ENCODE results near the gene FGD2.

Gene FGD2

DNA sequence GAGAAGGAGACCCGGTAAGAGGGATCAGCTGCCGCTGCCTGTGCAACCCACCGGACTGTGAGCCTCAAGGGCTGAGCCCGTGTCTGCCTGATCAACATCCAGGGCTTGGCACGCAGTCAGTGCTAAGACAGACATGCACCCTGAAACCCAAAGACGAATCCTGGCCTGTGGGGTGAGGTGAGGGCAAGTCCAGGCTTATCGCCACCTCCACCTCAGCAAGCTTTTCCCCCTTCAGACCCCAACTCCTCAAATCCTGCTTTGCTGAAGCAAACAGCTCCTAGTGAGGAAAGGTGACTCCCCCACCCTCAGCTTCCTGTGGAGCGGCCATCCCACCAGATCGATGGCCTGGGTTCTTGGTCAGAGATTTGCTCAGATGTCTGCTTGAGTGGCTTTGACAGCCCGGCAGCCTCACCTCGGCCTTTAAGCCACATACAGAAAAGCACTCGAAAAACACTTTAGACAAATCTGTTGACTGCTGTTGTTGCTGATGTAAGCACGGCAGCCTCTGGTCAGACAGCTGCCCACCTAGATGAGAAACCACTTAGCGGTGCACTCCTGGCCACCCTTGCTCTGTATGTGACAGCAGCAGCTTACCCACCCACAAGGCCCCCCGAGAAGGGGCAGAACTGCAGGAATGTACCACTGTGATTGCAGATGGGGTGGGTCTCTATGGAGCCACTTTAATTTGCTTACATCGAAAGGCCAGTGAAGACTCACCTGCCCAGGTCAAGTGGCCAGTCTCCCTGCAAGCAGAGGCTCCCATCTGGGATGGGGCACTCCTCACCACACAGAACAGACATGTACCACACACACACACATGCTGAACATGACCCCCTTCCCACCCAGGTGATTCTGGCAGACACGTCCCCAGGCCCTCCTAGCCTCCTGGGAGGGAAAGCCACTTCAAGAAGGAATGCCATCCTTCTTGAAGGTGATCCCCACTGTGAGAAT lies 34.3 kb upstream of the FGD2 start:
- no peak for DNase-seq (ENCODE audit: low read depth in 4 of 4, low spot score in 1 of 4)

DNA sequence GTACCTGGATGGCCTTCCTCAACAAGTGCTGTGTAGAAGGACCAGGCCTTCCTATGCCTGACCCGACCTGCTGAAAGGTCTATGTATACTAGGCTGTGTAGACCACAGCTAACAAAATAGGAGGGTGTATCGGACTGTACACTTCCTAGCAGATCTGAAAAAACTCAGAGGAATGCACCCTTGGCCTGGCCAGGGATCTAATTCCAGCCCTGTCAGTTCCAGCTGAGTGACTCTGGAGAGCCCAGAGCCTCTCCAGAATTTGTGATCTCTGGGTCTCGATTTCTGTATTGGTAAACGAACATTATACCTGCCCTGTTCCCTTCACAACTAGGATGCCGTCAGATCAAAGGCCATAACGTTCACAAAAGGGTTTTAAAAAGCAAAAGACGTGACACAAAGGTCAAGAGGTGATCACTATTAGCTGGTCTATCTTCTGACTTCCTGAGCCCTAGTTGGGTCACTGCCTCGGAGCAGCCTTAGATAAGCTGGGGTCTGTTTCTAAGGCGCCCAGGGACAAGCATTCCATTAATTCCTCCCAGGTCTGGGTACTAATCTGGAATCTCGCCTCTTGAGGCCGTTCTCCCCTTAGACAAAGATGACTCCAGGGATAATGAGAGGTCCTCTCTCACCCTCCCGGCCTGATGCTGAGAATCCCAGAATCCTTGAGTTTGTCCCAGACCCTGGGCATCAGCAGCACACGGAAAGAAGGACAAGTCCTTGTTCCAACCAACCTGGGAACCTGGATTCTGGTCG lies 33.4 kb upstream of the FGD2 start:
- DNase-seq (ENCODE audit: low read depth in 4 of 4, low spot score in 1 of 4) = no peak

DNA sequence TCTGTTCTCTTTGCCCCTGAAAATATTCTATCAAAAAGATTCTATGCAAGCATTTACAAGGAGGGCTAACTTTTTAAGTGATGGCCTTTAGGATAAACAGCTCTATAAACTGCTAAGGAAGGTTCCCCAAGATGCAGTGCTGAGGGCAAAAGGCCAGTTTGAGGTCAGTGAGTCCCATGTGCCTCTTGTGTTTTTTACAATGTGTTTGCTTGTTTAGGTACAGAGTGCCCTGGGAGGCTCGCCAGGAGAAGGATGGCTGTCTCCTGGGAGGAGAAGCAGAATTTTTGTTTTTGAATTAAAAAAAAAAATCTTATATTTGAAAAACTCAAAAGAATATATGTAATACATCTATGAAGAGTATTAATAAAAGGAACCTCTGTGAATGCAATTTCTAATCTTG lies 32.3 kb upstream of the FGD2 start:
- DNase-seq (ENCODE audit: low read depth in 4 of 4, low spot score in 1 of 4) = no peak

DNA sequence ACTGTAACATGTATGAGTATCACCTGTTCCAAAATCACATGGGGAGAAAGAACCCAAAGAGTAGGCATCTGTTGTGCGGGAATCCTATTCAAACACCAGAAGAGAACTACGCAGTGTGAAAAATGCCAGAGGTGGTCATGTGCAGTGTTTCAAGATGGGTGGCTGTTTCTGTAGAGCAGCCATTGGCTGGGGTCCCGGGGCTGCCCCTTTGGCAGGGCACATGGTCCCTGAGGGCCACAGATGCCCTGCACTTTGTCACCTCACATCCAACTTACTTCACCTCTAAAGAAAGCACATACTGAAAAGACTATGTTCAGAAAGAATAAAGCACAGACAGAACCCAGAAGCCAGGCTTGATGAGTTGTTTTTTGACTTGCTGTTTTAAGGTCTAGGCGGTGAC lies 31.8 kb upstream of the FGD2 start:
- DNase-seq (ENCODE audit: low read depth in 4 of 4, low spot score in 1 of 4) = no peak

DNA sequence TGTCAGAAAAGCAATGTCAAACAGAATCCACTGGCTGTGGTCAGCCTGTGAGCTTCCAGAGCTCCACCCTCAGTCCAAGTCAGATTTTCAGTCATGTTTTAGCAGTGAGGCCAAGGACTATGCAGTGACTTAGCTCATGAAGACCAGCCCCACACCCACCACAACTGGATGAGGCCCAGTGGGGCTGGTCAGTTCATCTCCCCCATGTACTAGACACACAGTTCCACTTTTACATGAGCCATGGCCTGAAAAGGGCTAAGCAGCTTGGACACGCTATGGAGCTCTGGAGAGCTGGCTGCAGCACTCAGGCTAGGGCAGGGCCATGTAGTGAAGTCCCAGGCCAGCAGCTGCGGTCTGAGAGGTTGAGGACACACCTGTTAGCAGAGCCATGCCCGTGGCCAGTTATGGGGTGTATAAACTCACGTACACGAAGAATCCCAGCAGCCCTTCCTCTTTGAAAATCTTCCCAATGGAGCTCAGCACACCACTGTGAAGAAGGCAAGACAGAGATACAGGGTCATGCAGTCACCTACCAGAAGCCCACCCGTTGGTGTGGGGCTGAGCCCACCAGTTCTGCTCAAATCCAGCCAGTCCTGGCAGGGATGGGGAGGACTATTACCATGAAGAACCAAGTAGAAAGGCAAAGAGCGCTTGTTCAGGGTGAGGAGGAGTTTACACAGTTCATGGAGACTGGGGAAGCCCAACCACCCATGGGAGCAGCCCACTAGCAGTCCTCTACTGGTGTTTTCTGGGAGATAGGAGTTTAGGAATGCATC lies 30.0 kb upstream of the FGD2 start:
- DNase-seq (ENCODE audit: low read depth in 4 of 4, low spot score in 1 of 4) = no peak

DNA sequence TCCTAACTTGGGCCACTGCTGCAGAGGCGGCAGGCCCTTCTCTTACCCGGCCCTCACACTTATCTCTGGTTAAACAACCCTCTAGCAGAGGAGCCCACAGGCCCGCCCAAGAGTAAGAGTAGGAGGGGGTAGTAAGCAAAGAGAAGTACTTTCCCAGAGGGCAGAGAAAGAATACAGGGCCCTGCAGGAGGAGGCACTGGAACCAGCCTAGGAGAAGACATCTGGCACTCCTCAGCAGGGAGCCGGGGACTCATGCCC lies 29.5 kb upstream of the FGD2 start:
- no peak for DNase-seq (ENCODE audit: low read depth in 4 of 4, low spot score in 1 of 4)

DNA sequence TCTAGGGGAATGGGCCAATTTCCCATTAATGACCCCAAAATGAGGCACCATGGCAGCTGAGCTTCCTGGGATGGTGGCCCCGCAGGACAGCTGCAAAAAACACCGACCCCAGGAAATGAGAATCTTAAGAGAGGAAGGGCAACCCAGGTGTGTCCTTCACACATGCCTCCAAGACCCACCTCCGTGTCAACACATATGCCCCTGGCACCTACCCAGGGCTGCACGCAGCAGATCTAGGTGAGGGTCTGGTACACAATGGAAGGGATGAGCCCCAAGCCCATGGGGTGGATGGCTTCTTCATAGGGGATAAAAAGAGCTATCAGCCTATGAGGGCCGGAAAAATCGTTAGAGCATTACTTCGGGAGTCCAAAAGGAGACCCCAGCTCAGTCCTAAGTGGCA lies 28.9 kb upstream of the FGD2 start:
- DNase-seq (ENCODE audit: low read depth in 4 of 4, low spot score in 1 of 4) = no peak

DNA sequence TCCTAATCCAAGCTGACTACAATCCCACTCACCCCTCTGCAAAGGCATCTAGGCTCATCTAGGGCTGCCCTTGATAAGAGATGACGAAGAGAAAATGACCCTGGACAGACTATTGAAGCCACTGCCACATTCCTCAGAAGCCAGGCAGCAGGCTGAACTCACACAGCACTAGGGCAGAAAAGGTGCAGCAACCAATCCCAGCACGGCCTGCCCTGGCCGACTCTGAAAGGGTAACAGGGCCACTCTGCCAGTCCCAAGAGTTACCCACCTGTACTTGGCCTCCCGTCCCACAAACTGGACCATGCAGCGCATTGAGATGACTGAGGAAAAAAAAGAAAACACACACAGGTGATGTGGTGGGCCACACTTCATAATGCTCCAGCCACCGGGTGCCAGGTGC lies 28.5 kb upstream of the FGD2 start:
- DNase-seq (ENCODE audit: low read depth in 4 of 4, low spot score in 1 of 4) = no peak

DNA sequence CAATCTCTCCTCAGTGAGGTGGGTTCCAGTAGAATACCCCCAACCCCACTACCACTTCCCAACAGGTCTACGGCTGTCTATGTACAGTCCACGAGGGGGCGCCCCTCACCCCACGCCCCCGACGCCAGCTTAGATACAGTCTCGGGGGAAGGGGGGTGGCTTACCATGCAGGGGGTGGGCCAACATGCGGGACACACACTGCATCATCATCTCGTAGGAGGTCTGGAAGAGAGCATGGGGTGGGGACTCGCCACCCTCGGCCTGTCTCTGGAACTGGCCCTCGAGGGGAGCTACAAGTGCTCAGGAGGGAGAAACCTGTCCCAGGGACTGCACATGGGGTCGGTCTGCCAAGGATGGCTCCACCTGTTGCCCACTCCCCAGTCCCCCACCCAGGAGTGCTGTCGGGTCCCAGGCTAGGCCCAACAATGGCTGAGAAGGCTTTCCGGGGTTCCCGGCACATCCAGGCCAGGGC lies 27.9 kb upstream of the FGD2 start:
- DNase-seq (ENCODE audit: low read depth in 4 of 4, low spot score in 1 of 4) = no peak

DNA sequence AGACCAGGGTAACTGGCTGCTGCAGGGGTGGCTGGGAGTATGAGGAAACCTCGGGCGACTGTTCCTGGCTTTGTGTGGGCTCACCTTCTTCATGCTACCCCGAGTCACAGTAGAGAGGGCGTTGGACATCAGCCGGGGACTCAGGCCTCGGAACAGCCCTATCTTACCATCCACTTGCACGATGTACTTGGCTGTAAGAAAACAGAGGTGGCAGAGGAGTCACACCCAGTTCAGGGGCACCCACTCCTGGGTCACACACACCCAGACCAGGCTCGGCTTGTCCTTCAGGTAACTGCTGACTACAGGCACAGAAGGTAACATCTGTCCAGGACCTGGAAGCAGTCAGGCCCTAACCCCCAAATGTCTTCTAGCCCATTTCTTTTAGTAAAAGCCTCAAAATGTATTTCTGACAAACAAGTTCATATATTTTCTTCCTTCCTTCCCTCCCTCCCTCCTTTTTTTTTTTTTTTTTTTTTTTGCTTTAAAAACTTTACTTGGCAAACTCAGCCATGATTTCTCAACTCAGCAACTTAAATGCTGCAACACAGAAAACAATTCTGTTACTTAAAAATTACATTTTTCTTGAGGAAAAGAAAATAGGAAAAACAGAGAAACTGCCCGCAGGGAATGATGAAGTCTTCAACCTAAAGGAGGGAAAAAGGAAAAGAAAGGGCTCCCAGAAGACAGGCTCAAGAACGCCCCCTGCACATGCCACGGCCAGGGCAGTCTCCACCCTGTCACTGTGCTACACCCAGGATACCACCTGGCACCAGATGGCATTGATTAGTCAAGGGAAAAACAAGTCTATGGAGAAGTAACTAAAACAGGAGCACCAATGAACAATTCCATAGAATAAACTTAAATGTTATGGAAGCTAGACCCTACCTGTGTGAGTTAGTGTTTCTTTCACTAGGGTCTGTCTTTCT lies 26.8 kb upstream of the FGD2 start:
- no peak for DNase-seq (ENCODE audit: low read depth in 4 of 4, low spot score in 1 of 4)

DNA sequence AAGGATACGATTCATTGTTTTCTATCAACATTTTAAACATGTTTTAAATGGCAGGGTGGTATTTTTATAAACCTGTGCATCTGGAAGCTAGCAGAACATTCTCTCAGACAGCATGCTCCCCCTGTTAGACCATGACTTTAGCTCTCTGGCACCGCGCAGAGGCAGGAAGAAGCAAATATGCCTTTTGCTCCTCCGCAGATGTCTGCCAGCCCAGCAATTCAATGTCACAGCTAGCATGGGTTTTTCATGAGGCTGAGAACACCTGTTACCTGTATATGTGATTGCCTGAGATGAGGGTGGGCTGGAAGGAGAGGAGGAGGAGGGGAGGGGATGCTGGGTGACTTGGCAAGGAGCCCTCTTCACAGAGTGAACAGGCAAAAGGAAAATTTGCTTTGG lies 26.1 kb upstream of the FGD2 start:
- no peak for DNase-seq (ENCODE audit: low read depth in 4 of 4, low spot score in 1 of 4)

DNA sequence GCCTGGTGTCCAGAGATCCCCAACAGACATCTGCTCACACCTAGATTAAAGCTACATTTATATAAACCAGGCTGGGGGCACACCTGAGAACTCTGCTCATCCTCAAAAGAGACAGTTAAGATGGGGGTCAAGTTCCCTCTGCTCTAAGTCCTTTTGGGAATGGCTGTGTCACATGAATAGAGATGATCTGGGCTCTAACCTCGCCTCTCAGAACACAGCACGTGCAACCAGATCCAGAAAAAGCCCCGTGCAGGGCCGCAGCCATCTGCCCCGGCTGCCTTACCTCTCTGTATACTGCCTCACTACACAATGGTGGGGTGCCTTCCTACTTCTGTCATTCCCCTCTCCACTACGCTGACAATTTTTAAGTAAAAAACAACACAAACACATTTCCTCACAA lies 25.3 kb upstream of the FGD2 start:
- no peak for DNase-seq (ENCODE audit: low read depth in 4 of 4, low spot score in 1 of 4)

DNA sequence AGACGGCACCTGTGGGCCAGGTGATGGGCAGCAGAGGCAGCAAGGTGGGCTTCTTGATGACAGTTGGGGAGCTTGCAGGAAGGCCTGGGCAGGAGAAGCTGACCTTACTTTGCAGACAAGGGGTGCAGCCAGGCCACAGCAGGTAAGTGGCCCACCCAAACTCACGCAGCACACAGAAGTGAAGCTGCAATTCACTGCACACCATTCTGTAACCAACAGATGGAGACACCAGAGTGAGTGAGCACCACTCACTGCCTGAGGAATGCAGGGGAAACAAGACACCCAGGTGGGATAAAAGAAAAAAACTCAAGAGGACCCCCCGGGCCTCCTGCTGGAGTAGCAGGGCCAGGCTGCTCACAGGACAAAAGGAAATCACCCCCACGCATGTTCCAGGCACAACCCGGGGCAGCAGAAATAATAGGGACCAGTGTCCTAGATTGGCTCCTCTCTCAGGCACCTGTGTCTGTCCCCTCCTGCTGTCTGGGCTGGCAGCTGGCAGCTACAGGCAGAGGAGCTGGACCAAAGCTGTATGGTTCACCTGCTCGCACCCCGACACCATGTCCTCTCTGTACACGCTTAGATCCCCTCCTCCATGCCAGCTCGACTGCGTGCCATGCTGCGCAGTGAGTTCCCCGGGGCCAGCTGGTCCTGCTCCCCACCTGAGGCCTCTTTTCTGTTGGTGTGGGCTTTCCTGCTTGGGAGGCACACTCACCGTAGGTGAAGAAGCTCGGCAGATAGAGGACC lies 24.4 kb upstream of the FGD2 start:
- DNase-seq (ENCODE audit: low read depth in 4 of 4, low spot score in 1 of 4) = no peak

DNA sequence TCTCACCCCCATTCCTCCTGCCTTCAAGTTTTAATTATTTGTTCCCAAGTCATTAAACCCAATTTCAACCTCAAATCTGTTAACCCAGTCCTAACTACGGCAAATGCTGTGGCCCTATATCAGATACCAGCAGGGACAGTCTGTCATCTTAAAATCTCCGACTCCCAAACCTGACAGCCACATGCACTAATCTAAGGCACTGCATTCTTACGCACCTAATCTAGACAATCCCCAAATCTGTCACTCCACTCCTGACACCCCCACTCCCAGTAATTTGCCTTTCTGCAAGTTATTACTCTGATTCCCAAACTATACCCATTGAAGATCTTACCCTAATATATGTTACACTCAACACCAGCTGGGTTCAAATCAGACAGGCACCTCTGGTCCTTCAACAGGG lies 21.9 kb upstream of the FGD2 start:
- DNase-seq (ENCODE audit: low read depth in 4 of 4, low spot score in 1 of 4) = no peak

DNA sequence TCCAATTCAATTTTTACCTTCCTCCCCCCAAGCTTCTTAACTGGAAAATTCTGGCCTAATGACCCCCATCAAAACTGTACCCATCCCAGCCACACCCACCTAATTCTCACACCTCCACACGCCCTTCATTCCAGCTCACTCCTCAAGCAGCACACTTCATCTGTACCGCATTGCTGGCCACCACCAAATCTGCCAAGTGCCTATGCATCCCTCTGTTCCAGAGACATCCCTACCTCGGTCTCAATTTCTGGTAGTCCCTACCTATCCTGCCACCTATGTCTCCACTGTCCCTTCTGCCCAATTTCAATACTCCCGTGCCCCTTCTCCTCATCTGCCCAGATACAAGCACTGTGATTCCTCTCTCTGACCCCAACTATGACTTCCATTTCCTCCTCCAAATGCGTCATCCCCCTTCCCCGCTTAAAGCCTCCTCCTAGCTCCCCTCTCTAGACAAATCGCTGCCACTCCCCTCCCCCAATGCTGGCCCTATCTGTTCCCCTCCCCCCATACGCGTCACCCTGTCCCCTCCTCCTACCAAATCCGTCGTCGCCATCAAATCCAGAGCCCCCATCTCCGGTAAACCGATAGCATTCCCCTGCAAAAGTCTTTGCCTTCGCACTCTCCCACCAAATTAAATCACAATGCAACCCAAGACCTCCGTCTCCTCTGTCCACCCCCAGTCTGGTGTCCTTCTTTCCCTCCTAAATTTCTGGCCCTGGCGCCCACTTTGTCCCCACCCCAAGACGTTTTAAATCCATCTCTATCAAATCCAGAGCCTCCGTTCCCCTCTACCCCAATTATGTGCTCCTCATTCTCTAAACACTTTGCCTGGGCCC lies 20.7 kb upstream of the FGD2 start:
- DNase-seq (ENCODE audit: low read depth in 4 of 4, low spot score in 1 of 4) = peak in 3 of 4 experiments; percentile 28 to 65 (median 31)

DNA sequence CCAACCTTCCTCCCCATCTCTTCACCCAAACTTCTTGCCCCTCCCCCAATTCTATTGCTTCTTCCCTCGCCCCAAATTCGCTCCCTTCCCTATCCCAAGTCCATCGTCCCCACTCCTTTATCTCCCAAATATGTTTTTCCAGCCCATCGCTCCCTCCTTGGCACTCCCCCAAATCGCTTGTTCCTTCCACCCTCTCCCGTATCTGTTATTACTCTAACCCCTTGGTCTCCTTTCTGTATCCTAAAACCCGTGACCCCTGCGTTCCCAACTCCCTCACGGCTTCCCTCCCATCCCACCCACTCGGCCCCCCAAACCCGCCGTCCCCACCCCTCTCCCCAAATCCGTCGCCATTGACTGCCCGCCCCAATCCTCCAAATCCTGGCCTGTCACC lies 20.0 kb upstream of the FGD2 start:
- no peak for DNase-seq (ENCODE audit: low read depth in 4 of 4, low spot score in 1 of 4)

DNA sequence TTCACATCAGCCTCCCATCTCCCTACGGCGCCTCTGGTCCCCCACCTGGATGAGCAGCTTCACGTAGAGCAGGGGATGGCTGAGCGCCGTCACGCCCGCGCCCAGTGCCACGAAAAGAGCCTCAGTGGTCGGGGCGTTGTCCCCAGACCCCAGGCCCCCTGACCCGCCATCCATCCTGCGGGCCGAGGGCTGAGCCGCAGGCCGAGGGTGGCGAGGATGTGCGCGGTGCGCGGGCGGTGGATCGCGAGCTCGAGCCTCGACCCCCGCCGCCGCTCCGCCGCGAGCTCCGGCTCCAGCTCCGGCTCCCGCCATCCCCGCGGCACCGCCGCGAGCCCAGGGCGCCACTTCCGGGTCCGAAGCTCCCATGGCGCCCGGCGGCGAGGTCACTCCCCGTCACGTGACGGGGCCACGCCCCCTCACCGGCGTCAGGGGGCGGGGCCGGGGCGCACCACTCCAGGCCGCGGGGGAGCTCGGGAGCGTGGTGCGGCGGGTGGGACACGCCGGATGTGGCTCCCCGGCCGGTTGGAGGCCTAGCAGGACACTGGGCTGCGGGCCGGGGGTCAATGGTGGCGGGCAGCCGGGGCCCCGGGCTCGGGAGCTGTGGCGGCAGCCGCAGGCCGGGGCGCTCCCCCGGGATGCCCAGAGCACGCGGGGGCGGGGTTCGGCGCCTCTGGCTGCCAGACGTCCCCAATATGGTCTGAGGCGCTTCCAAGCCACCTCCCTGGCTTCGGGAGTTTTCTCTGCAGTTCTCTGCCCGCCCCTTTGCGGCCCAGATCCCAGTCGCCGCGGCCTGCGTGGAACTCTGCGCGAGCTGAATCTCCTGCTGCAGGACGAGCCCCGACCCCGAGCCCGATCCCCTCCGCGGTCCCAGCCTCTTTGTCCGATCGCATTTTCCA lies 19.4 kb upstream of the FGD2 start, which contains the start of gene MTCH1:
Gene MTCH1, minus strand, starts transcription at position 389 of the 896 bp plus-strand sequence. Its CDS starts 23 bp downstream, at position 366.
- peak; percentile 61 to 79 (median 76) for DNase-seq (ENCODE audit: low read depth in 4 of 4, low spot score in 1 of 4)

DNA sequence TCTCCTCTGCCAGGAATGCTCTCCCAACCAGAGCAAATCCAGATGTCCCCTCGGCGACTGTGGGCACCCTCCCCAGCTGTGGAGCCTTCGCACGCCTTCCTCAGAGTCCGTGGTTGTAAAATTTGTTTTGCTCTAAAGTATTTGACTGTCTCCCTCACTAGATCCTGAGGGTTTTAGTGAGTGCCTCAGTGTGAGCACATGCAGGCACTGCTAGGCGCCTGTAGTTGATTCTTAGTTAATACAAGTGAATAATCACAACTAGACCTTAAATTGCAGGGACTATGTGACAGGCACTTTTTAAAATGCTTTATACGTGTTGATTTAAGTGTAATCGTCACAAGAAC lies 18.8 kb upstream of the FGD2 start:
- no peak for DNase-seq (ENCODE audit: low read depth in 4 of 4, low spot score in 1 of 4)

Measured in stimulated activated CD4-positive, alpha-beta T cell treated with anti-CD3 and anti-CD28 coated beads, Interleukin-1b, Interleukin-23, amount 100 ng/mL, for 24 hours (primary cell).